HUES64 (cell line): ENCODE measurements around the gene TMPRSS12.
"Not testable (repeated sequence)": the region's sequence is repeated elsewhere in the genome, so short reads cannot be mapped to it uniquely, and the experiment has no call there.

Experiments used
- H3K27ac ChIP-seq: 2 replicates; pipeline ENCODE4 v1.7.0; 2013; ENCODE audit warnings: low read depth, low read length, inconsistent platforms
- H3K27me3 ChIP-seq: 2 replicates; pipeline ENCODE4 v1.6.1; 2013; ENCODE audit warnings: mild to moderate bottlenecking, low read length; ENCODE audit not compliant: insufficient read depth
- H3K36me3 ChIP-seq: 2 replicates; pipeline ENCODE4 v1.6.1; 2013; ENCODE audit warnings: mild to moderate bottlenecking, low read length; ENCODE audit not compliant: insufficient read depth
- H3K4me1 ChIP-seq: 2 replicates; pipeline ENCODE4 v1.6.1; 2013; ENCODE audit warnings: mild to moderate bottlenecking, low read length, moderate library complexity; ENCODE audit not compliant: insufficient read depth
- H3K4me3 ChIP-seq: 2 replicates; pipeline ENCODE4 v1.5.1; 2013; ENCODE audit warnings: mild to moderate bottlenecking, low read length, moderate library complexity
- H3K9ac ChIP-seq: 2 replicates; pipeline ENCODE4 v1.6.1; 2013; ENCODE audit warnings: mild to moderate bottlenecking, low read depth, low read length
- H3K9me3 ChIP-seq: 2 replicates; pipeline ENCODE4 v1.6.1; 2013; ENCODE audit warnings: low read depth, low read length; ENCODE audit not compliant: insufficient read depth
- WGBS: fragments of 150-250, 120-280 bp; methylation state at CpG from one replicate; pipeline ENCODE4 v1.1.7; 2013; ENCODE audit warnings: missing lambda C conversion rate; 5-methylcytosine and 5-hydroxymethylcytosine counted together

Gene TMPRSS12

GRCh38 chr12:50916292-50916691 is 73.6 kb downstream of the TMPRSS12 start:
- Histone ChIP-seq H3K27me3 (no peaks in the 10 kb centered on the region), H3K4me3 (no peak overlapping the region), H3K4me1 (no peaks in the 10 kb centered on the region; the same call in 1 of the 2 replicates), H3K9me3 (peaks cover 65% of the 10 kb centered on the region), H3K9ac (no peak overlapping the region), H3K36me3 (no peaks in the 10 kb centered on the region), H3K27ac (no peak overlapping the region)
- 83% methylated on average over 3 of the region's 3 CpGs for WGBS

GRCh38 chr12:50918584-50919316 is 76.0 kb downstream of the TMPRSS12 start:
- H3K36me3 ChIP-seq = no peaks in the 10 kb centered on the region
- H3K27me3 ChIP-seq = no peaks in the 10 kb centered on the region
- no peak overlapping the region for H3K4me3 ChIP-seq
- H3K9me3 ChIP-seq = peaks cover 42% of the 10 kb centered on the region
- WGBS = 96% methylated on average over 5 of the region's 5 CpGs
- H3K4me1 ChIP-seq = peaks cover 22% of the 10 kb centered on the region
- no peak overlapping the region for H3K27ac ChIP-seq
- no peak overlapping the region for H3K9ac ChIP-seq

GRCh38 chr12:50922820-50923219 is 80.1 kb downstream of the TMPRSS12 start:
- no peak overlapping the region for H3K27ac ChIP-seq
- H3K9me3 ChIP-seq = peaks cover 12% of the 10 kb centered on the region; the same call in 1 of the 2 replicates
- no peaks in the 10 kb centered on the region for H3K27me3 ChIP-seq
- H3K4me1 ChIP-seq = peaks cover 43% of the 10 kb centered on the region
- no peak overlapping the region for H3K9ac ChIP-seq
- WGBS = 66% methylated on average over 3 of the region's 3 CpGs
- no peaks in the 10 kb centered on the region for H3K36me3 ChIP-seq
- H3K4me3 ChIP-seq = no peak overlapping the region

- Histone ChIP-seq H3K9ac (peak overlapping the region; percentile 58; the same call in 1 of the 2 replicates), H3K36me3 (no peaks in the 10 kb centered on the region), H3K27ac (peak overlapping the region; percentile 83; the same call in 1 of the 2 replicates), H3K9me3 (0 out of 2 replicates have a peak, but pooled peaks cover 6% of the 10 kb centered on the region), H3K27me3 (no peaks in the 10 kb centered on the region), H3K4me1 (peaks cover 43% of the 10 kb centered on the region), H3K4me3 (peak overlapping the region; percentile 42)
- WGBS = 33% methylated on average over 8 of the region's 8 CpGs
These were observed 80.8 kb downstream of the TMPRSS12 start for GRCh38 chr12:50923361-50924130.

GRCh38 chr12:50924131-50924438 is 81.4 kb downstream of the TMPRSS12 start:
- peak overlapping the region; percentile 58; the same call in 1 of the 2 replicates for H3K9ac ChIP-seq
- H3K4me3 ChIP-seq = peak overlapping the region; percentile 42
- no peaks in the 10 kb centered on the region for H3K36me3 ChIP-seq
- peaks cover 43% of the 10 kb centered on the region for H3K4me1 ChIP-seq
- WGBS = 3% methylated on average over 4 of the region's 4 CpGs
- no peaks in the 10 kb centered on the region for H3K27me3 ChIP-seq
- 0 out of 2 replicates have a peak, but pooled peaks cover under 1% of the 10 kb centered on the region for H3K9me3 ChIP-seq
- H3K27ac ChIP-seq = peak overlapping the region; percentile 83; the same call in 1 of the 2 replicates

GRCh38 chr12:50924439-50925341 is 82.0 kb downstream of the TMPRSS12 start:
- H3K36me3 ChIP-seq = no peaks in the 10 kb centered on the region
- H3K9ac ChIP-seq = peak overlapping the region; percentile 58; the same call in 1 of the 2 replicates
- H3K4me1 ChIP-seq = peaks cover 46% of the 10 kb centered on the region
- H3K27ac ChIP-seq = peak overlapping the region; percentile 83; the same call in 1 of the 2 replicates
- H3K9me3 ChIP-seq = no peaks in the 10 kb centered on the region
- no peaks in the 10 kb centered on the region for H3K27me3 ChIP-seq
- WGBS = 19% methylated on average over 12 of the region's 13 CpGs
- H3K4me3 ChIP-seq = peak overlapping the region; percentile 42

GRCh38 chr12:50925342-50925651 is 82.6 kb downstream of the TMPRSS12 start:
- Histone ChIP-seq H3K4me3 (peak overlapping the region; percentile 42), H3K4me1 (peaks cover 46% of the 10 kb centered on the region), H3K27ac (no peak overlapping the region; the same call in 1 of the 2 replicates), H3K9ac (no peak overlapping the region), H3K27me3 (no peaks in the 10 kb centered on the region), H3K9me3 (no peaks in the 10 kb centered on the region), H3K36me3 (no peaks in the 10 kb centered on the region)
- 58% methylated on average over 7 of the region's 7 CpGs for WGBS

- H3K9me3 ChIP-seq = no peaks in the 10 kb centered on the region
- H3K36me3 ChIP-seq = no peaks in the 10 kb centered on the region
- 86% methylated on average over 1 of the region's 1 CpG for WGBS
- peaks cover 46% of the 10 kb centered on the region for H3K4me1 ChIP-seq
- H3K27me3 ChIP-seq = no peaks in the 10 kb centered on the region
- H3K4me3 ChIP-seq = peak overlapping the region; percentile 42
- no peak overlapping the region for H3K9ac ChIP-seq
- H3K27ac ChIP-seq = no peak overlapping the region
These were observed 83.2 kb downstream of the TMPRSS12 start for GRCh38 chr12:50925920-50926319.

GRCh38 chr12:50926415-50926814 is 83.7 kb downstream of the TMPRSS12 start:
- Histone ChIP-seq H3K4me1 (peaks cover 46% of the 10 kb centered on the region), H3K36me3 (no peaks in the 10 kb centered on the region), H3K9ac (no peak overlapping the region), H3K9me3 (no peaks in the 10 kb centered on the region), H3K27me3 (no peaks in the 10 kb centered on the region), H3K4me3 (peak overlapping the region; percentile 42), H3K27ac (no peak overlapping the region)
- 82% methylated on average over 1 of the region's 1 CpG for WGBS

GRCh38 chr12:50926932-50927331 is 84.2 kb downstream of the TMPRSS12 start:
- Histone ChIP-seq H3K4me1 (peaks cover 41% of the 10 kb centered on the region), H3K4me3 (peak overlapping the region; percentile 42)
- not testable (repeated sequence) for H3K27ac ChIP-seq, H3K9ac ChIP-seq, H3K27me3 ChIP-seq, H3K36me3 ChIP-seq, H3K9me3 ChIP-seq
- 80% methylated on average over 2 of the region's 3 CpGs for WGBS
